Stimulated activated CD8-positive, alpha-beta memory T cell treated with anti-CD3 and anti-CD28 coated beads, Interleukin-7, amount 100 ng/mL, for 24 hours (primary cell): ENCODE data around the gene ZMYND8.
"Not testable (repeated sequence)": the region's sequence is repeated elsewhere in the genome, so short reads cannot be mapped to it uniquely, and the experiment has no call there.

Experiments used
- DNase-seq: peaks from one replicate; pipeline ENCODE4 v3.0.0-alpha.2; 2020; ENCODE audit warnings: low read depth

Gene ZMYND8

GRCh38 chr20:47356526-47357295 lies at the start of gene ZMYND8:
TSS of gene ZMYND8 (minus strand) at chr20:47356699. CDS start at chr20:47356670, 29 bp downstream.
- DNase-seq, result peak; percentile 90

GRCh38 chr20:47405775-47406325 lies 49.4 kb upstream of the ZMYND8 start:
- DNase-seq, result no peak

- DNase-seq, result no peak
These were observed 44.2 kb upstream of the ZMYND8 start for GRCh38 chr20:47400685-47401084.

- no peak for DNase-seq
These were observed 41.3 kb upstream of the ZMYND8 start for GRCh38 chr20:47397652-47398301.

GRCh38 chr20:47396762-47397476 lies 40.4 kb upstream of the ZMYND8 start:
- no peak for DNase-seq

GRCh38 chr20:47393796-47394514 lies 37.5 kb upstream of the ZMYND8 start:
- DNase-seq, result not testable (repeated sequence)

- no peak for DNase-seq
These were observed 36.2 kb upstream of the ZMYND8 start for GRCh38 chr20:47392721-47393073.

GRCh38 chr20:47392015-47392720 lies 35.7 kb upstream of the ZMYND8 start:
- no peak for DNase-seq

GRCh38 chr20:47391276-47392010 lies 34.9 kb upstream of the ZMYND8 start:
- no peak for DNase-seq

- DNase-seq, result no peak
These were observed 33.4 kb upstream of the ZMYND8 start for GRCh38 chr20:47389867-47390347.

GRCh38 chr20:47385968-47386367 lies 29.5 kb upstream of the ZMYND8 start:
- DNase-seq, result not testable (repeated sequence)

GRCh38 chr20:47382746-47383415 lies 26.4 kb upstream of the ZMYND8 start:
- DNase-seq, result no peak

GRCh38 chr20:47380481-47380880 lies 24.0 kb upstream of the ZMYND8 start:
- no peak for DNase-seq

- no peak for DNase-seq
These were observed 23.1 kb upstream of the ZMYND8 start for GRCh38 chr20:47379433-47380150.

GRCh38 chr20:47377122-47377722 lies 20.7 kb upstream of the ZMYND8 start:
- no peak for DNase-seq

- not testable (repeated sequence) for DNase-seq
These were observed 19.7 kb upstream of the ZMYND8 start for GRCh38 chr20:47376096-47376643.

GRCh38 chr20:47374121-47374520 lies 17.6 kb upstream of the ZMYND8 start:
- not testable (repeated sequence) for DNase-seq

GRCh38 chr20:47373206-47373733 lies 16.8 kb upstream of the ZMYND8 start:
- DNase-seq, result no peak
